HCT116 (cell line): ENCODE measurements around the gene MME.

Experiments
- CEBPB ChIP-seq: IDR thresholded peaks from 2 replicates; pipeline ENCODE4 v1.6.1; 2012; ENCODE audit warnings: low read depth
- EZH2 ChIP-seq: fragments of 200-600 bp; sonication (generic); IDR thresholded peaks from 2 replicates; pipeline ENCODE4 v1.6.1; 2017; ENCODE audit warnings: antibody characterized with exemption, mixed run types
- POLR2AphosphoS5 ChIP-seq: IDR thresholded peaks from 2 replicates; pipeline ENCODE4 v1.6.1; 2011; ENCODE audit warnings: mild to moderate bottlenecking, low read depth, low read length, moderate library complexity
- TCF7L2 ChIP-seq: IDR thresholded peaks from 2 replicates; pipeline ENCODE4 v1.7.0; 2011; ENCODE audit warnings: borderline replicate concordance, inconsistent platforms; ENCODE audit not compliant: insufficient read depth, insufficient read length; ENCODE audit errors: extremely low read depth
- TF ChIP-seq, protein P1 (sequence below), 3 experiments: fragments of 200-600 bp in 1 of 3; sonication (generic) in 1 of 3; IDR thresholded peaks in 2 of 3; conservative IDR thresholded peaks in 1 of 3; 2 replicates each; pipeline ENCODE4 v1.5.1; 2012 to 2017; ENCODE audit warnings: low read depth in 2 of 3, low read length in 2 of 3, antibody characterized with exemption in 1 of 3, borderline replicate concordance in 1 of 3, control low read depth in 1 of 3, mild to moderate bottlenecking in 1 of 3, mixed read lengths in 1 of 3, mixed run types in 1 of 3, moderate library complexity in 1 of 3; ENCODE audit not compliant: insufficient read depth in 1 of 3
- TF ChIP-seq, protein P2 (sequence below): IDR thresholded peaks from 2 replicates; pipeline ENCODE4 v1.6.1; 2012; ENCODE audit warnings: low read depth

DNA sequence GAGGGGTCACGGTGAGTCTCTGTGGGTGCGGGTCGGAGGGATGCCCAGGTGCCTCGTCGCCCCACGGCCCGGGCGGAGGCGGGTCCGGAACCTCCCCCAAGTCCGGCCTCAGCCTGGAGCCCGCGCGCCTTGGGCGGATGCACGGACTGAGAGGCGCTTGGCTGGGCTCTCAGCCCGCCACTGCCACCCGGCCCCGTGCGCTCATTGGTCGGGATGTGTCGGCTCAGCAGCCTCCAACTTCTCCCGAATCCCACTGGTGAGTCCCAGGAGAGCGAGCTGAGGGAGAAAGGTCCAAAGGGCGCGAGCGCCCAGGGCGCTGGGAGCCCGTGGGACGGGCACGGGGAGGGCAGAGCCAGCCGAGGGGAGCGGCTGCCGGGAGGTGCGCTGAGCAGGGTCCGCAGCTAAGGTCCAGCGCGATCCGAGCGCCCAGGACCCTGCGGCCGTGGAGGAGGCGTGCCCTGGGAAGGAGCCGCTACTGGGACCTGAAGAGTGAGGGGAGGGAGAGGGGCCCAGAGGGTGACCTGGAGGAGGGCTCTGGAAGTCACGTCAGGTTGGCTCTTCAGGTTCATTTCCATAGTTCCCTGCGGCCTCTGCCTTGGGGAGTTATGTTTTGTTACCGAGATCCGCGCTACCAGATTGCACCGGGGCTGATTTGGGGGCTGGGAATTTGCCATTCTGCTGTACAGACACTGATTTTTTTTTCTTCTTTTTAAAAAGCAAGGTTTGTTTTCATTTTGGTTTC, at the start of gene MME:
- TF ChIP-seq, protein P1, sequence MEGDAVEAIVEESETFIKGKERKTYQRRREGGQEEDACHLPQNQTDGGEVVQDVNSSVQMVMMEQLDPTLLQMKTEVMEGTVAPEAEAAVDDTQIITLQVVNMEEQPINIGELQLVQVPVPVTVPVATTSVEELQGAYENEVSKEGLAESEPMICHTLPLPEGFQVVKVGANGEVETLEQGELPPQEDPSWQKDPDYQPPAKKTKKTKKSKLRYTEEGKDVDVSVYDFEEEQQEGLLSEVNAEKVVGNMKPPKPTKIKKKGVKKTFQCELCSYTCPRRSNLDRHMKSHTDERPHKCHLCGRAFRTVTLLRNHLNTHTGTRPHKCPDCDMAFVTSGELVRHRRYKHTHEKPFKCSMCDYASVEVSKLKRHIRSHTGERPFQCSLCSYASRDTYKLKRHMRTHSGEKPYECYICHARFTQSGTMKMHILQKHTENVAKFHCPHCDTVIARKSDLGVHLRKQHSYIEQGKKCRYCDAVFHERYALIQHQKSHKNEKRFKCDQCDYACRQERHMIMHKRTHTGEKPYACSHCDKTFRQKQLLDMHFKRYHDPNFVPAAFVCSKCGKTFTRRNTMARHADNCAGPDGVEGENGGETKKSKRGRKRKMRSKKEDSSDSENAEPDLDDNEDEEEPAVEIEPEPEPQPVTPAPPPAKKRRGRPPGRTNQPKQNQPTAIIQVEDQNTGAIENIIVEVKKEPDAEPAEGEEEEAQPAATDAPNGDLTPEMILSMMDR (IDR thresholded peaks at IDR 0.05 in 2 of 3, conservative IDR thresholded peaks at IDR 0.05 in 1 of 3; ENCODE audit: borderline replicate concordance in 1 of 3, insufficient read depth in 1 of 3, low read depth in 2 of 3, low read length in 2 of 3) = no peak
- TF ChIP-seq EZH2 (no peak), TCF7L2 (no peak), CEBPB (no peak), POLR2AphosphoS5 (no peak)
- TF ChIP-seq, protein P2, sequence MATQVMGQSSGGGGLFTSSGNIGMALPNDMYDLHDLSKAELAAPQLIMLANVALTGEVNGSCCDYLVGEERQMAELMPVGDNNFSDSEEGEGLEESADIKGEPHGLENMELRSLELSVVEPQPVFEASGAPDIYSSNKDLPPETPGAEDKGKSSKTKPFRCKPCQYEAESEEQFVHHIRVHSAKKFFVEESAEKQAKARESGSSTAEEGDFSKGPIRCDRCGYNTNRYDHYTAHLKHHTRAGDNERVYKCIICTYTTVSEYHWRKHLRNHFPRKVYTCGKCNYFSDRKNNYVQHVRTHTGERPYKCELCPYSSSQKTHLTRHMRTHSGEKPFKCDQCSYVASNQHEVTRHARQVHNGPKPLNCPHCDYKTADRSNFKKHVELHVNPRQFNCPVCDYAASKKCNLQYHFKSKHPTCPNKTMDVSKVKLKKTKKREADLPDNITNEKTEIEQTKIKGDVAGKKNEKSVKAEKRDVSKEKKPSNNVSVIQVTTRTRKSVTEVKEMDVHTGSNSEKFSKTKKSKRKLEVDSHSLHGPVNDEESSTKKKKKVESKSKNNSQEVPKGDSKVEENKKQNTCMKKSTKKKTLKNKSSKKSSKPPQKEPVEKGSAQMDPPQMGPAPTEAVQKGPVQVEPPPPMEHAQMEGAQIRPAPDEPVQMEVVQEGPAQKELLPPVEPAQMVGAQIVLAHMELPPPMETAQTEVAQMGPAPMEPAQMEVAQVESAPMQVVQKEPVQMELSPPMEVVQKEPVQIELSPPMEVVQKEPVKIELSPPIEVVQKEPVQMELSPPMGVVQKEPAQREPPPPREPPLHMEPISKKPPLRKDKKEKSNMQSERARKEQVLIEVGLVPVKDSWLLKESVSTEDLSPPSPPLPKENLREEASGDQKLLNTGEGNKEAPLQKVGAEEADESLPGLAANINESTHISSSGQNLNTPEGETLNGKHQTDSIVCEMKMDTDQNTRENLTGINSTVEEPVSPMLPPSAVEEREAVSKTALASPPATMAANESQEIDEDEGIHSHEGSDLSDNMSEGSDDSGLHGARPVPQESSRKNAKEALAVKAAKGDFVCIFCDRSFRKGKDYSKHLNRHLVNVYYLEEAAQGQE = no peak
